Heart right ventricle (tissue), 16 donors: ENCODE measurements around the gene TMEM204. TPM values are rescaled to one million over a fixed set of nuclear protein-coding genes. Genes with fewer than 3 reads are reported as not detected.

Experiments used
- ATAC-seq, 8 donors: fragments of 200-7000 bp; cut with Tn5 transposase; one replicate each; pipeline ENCODE4 v1.9.1; 2020; ENCODE audit warnings: mild to moderate bottlenecking in 8 of 8, moderate library complexity in 8 of 8, moderate number of reproducible peaks in 1 of 8
- DNase-seq, 2 donors: peaks; one replicate each; pipeline ENCODE4 v3.0.0-alpha.2; 2020
- H3K27ac ChIP-seq, 10 donors: fragments of 200-600 bp; sonication (generic) in 2 of 10; one replicate each; pipeline versions ENCODE4 v1.5.0 to v1.8.0; 2020 to 2022; ENCODE audit warnings: mild to moderate bottlenecking in 3 of 10
- H3K27me3 ChIP-seq, 7 donors: fragments of 200-600 bp; one replicate each; pipeline ENCODE4 v1.8.0; 2021 to 2022; ENCODE audit warnings: mild to moderate bottlenecking in 2 of 7
- H3K36me3 ChIP-seq, 9 donors: fragments of 200-600 bp; sonication (generic) in 1 of 9; one replicate each; pipeline versions ENCODE4 v1.5.0 to v1.8.0; 2020 to 2022; ENCODE audit warnings: mild to moderate bottlenecking in 2 of 9
- H3K4me1 ChIP-seq, 9 donors: fragments of 200-600 bp; sonication (generic) in 1 of 9; one replicate each; pipeline versions ENCODE4 v1.5.0 to v1.8.0; 2020 to 2022; ENCODE audit warnings: mild to moderate bottlenecking in 4 of 9
- H3K4me3 ChIP-seq, 10 donors: fragments of 200-600 bp; sonication (generic) in 2 of 10; one replicate each; pipeline versions ENCODE4 v1.5.0 to v1.8.0; 2020 to 2022; ENCODE audit warnings: mild to moderate bottlenecking in 7 of 10, moderate library complexity in 2 of 10
- H3K9me3 ChIP-seq, 11 donors: fragments of 200-600 bp in 10 of 11; sonication (generic) in 2 of 11; one replicate each; pipeline versions ENCODE4 v1.5.0 to v1.8.0; 2013 to 2022; ENCODE audit warnings: mild to moderate bottlenecking in 2 of 11, control low read depth in 1 of 11, moderate library complexity in 1 of 11
- CTCF ChIP-seq, 9 donors: fragments of 200-600 bp; sonication (generic) in 2 of 9; IDR thresholded peaks; one replicate each; pipeline versions ENCODE4 v1.5.0 to v1.8.0; 2021 to 2022; ENCODE audit warnings: antibody characterized with exemption in 9 of 9, mild to moderate bottlenecking in 5 of 9, moderate library complexity in 1 of 9
- WGBS, 2 donors: extraction: QIAGEN DNeasy Blood & Tissue Kit; methylation state at CpG; one replicate each; pipeline ENCODE4 v1.1.7; 2013; ENCODE audit warnings: inconsistent platforms in 1 of 2; 5-methylcytosine and 5-hydroxymethylcytosine counted together
- intact Hi-C, 10 donors: fragments of 100-400 bp; cut with DNase I; formaldehyde crosslinking; loops; one replicate each; pipeline versions ENCODE4 v1.11.1 to v1.14.2; 2022
- polyA plus RNA-seq, 2 donors: library from polyadenylated mRNA; stranded (reverse); fragments of 200-250 nt; gene quantifications; one replicate each; pipeline ENCODE4 v1.2.3, GENCODE V29; 2013
- total RNA-seq, 10 donors: library from RNA; stranded (reverse); fragmentation: NEBNext Ultra II Directional in 3 of 10; extraction: Animal tissue kit (Norgen Biotek cat#: 25700) in 3 of 10; gene quantifications; one replicate each; pipeline versions ENCODE4 v1.2.1 to v1.2.4, GENCODE V29; 2021 to 2023
- donor health status: Arrhythmogenic right ventricular cardiomyopathy.
- donor health status: ischemic (EF 13 %, LVEDD 7.1; RV severe dilation, severe dysfunction).
- donor health status: healthy with polysubstance abuse.
- donor health status: DM: no; HTN: yes; CAD: no.
- donor health status: DM: no; HTN: no; CAD: no.
- donor health status: ischemic (EF 25% LVEDD 6.9; RV normal size, moderate dysfunction).
- donor health status: ischemic (EF 25% LVEDD 5.7; RV mildly dilated, moderate dysfunction).
- donor health status: healthy.
- donor health status: DM: yes; HTN: yes; CAD: no.
- donor health status: Ischemic cardiomyopathy.
- donor health status: ischemic (EF 35%, LVEDD 5.7; RV mildly dilated, moderate dysfunction).
- donor health status: nonischemic (EF 11% LVEDD 7.7; RV severe dilation, severe dysfunction).
- donor health status: DM: yes; HTN: yes; CAD: no.
- donor health status: PGD.
- donor health status: ischemic (EF 29% LVEDD 5.4; RV normal size, mild dysfunction).
- donor health status: nonischemic (EF 23%, LVEDD 6.1; RV moderate dilation, normal function).

The TMEM204 gene
- total and polyA plus RNA-seq, 12 donors, result 10.7 to 49.9 (median 19.8) TPM

GRCh38 chr16:1580956-1581355, 47.5 kb downstream of the TMEM204 start:
- no peak for DNase-seq
- Histone ChIP-seq H3K4me1 (no peaks in the 10 kb centered on the region), H3K4me3 (no peak overlapping the region), H3K27me3 (no peaks in the 10 kb centered on the region), H3K27ac (no peak overlapping the region), H3K9me3 (no peaks in the 10 kb centered on the region), H3K36me3 (peaks cover 0 to 81% (median 8%) of the 10 kb centered on the region in 9 donors)
- TF ChIP-seq CTCF (IDR thresholded peaks at IDR 0.05), result no peak
- WGBS, 2 donors, result 97 to 98% methylated on average over 6 of the region's 6 CpGs
- intact Hi-C loops, result no loop called here
- ATAC-seq, result no peak

GRCh38 chr16:1581804-1582203, 48.3 kb downstream of the TMEM204 start:
- DNase-seq (no peak), ATAC-seq (no peak)
- Histone ChIP-seq H3K9me3 (no peaks in the 10 kb centered on the region), H3K27ac (no peak overlapping the region), H3K27me3 (no peaks in the 10 kb centered on the region), H3K36me3 (peaks cover 0 to 88% (median 8%) of the 10 kb centered on the region in 9 donors), H3K4me1 (no peaks in the 10 kb centered on the region), H3K4me3 (no peak overlapping the region)
- no peak for TF ChIP-seq CTCF (IDR thresholded peaks at IDR 0.05)
- intact Hi-C loops, result no loop called here
- WGBS, 2 donors, result 88 to 92% methylated on average over 9 of the region's 9 CpGs

- no peaks in the 10 kb centered on the region for H3K4me1 ChIP-seq
- WGBS, 2 donors, result 84 to 85% methylated on average over 15 of the region's 15 CpGs
- no peak for ATAC-seq
- no peaks in the 10 kb centered on the region for H3K9me3 ChIP-seq
- no peak overlapping the region for H3K4me3 ChIP-seq
- DNase-seq, result no peak
- TF ChIP-seq CTCF (IDR thresholded peaks at IDR 0.05), result no peak
- peaks cover 0 to 93% (median 11%) of the 10 kb centered on the region in 9 donors for H3K36me3 ChIP-seq
- intact Hi-C loops, result no loop called here
- H3K27ac ChIP-seq, result no peak overlapping the region
- H3K27me3 ChIP-seq, result no peaks in the 10 kb centered on the region
These were observed 49.7 kb downstream of the TMEM204 start for GRCh38 chr16:1583180-1583579.

- Histone ChIP-seq H3K9me3 (no peaks in the 10 kb centered on the region), H3K36me3 (peaks cover 0 to 92% (median 11%) of the 10 kb centered on the region in 9 donors), H3K4me1 (no peaks in the 10 kb centered on the region), H3K27me3 (no peaks in the 10 kb centered on the region), H3K27ac (no peak overlapping the region), H3K4me3 (no peak overlapping the region)
- DNase-seq, result no peak
- intact Hi-C loops, result no loop called here
- WGBS, 2 donors, result 84 to 88% methylated on average over 8 of the region's 8 CpGs
- TF ChIP-seq CTCF (IDR thresholded peaks at IDR 0.05), result no peak
- ATAC-seq, result no peak
These were observed 51.5 kb downstream of the TMEM204 start for GRCh38 chr16:1584926-1585484.
